HepG2 (cell line): Measurements from ENCODE around the gene RAB36. TPM values are rescaled to one million over a fixed set of nuclear protein-coding genes. Genes with fewer than 3 reads are reported as not detected.

ENCODE experiments used
- AKNA ChIP-seq: sonication (generic); formaldehyde crosslinking; IDR thresholded peaks from 2 replicates; pipeline ENCODE4 v1.4.0; 2020; ENCODE audit warnings: missing genetic modification reagents, borderline replicate concordance
- DBP ChIP-seq: sonication (generic); formaldehyde crosslinking; IDR thresholded peaks from 2 replicates; pipeline ENCODE4 v1.4.0; 2020; ENCODE audit warnings: missing genetic modification reagents; ENCODE audit errors: not compliant biosample characterization
- DR1 ChIP-seq: sonication (generic); formaldehyde crosslinking; IDR thresholded peaks from 2 replicates; pipeline ENCODE4 v1.8.0; 2021; ENCODE audit warnings: mild to moderate bottlenecking, missing genetic modification reagents, inconsistent platforms
- GMEB1 ChIP-seq: sonication (generic); formaldehyde crosslinking; IDR thresholded peaks from 2 replicates; pipeline ENCODE4 v1.5.1; 2020; ENCODE audit warnings: missing genetic modification reagents, mild to moderate bottlenecking, borderline replicate concordance
- LBX2 ChIP-seq: sonication (generic); formaldehyde crosslinking; IDR thresholded peaks from 2 replicates; pipeline ENCODE4 v1.5.0; 2020; ENCODE audit warnings: missing genetic modification reagents, mild to moderate bottlenecking, borderline replicate concordance
- NCOA1 ChIP-seq: sonication (generic); formaldehyde crosslinking; IDR thresholded peaks from 2 replicates; pipeline ENCODE4 v1.9.0; 2021; ENCODE audit warnings: missing genetic modification reagents
- SNAI1 ChIP-seq: sonication (generic); formaldehyde crosslinking; IDR thresholded peaks from 2 replicates; pipeline ENCODE4 v1.5.0; 2020; ENCODE audit warnings: mild to moderate bottlenecking, missing genetic modification reagents, borderline replicate concordance
- ZFP37 ChIP-seq: sonication (generic); formaldehyde crosslinking; IDR thresholded peaks from 2 replicates; pipeline ENCODE4 v1.4.0; 2020; ENCODE audit warnings: missing genetic modification reagents, borderline replicate concordance
- ZMYM4 ChIP-seq: sonication (generic); formaldehyde crosslinking; IDR thresholded peaks from 2 replicates; pipeline ENCODE4 v1.8.1; 2023; ENCODE audit warnings: mild to moderate bottlenecking, missing genetic modification reagents
- ZNF331 ChIP-seq: sonication (generic); formaldehyde crosslinking; IDR thresholded peaks from 2 replicates; pipeline ENCODE4 v1.4.0; 2020; ENCODE audit warnings: missing genetic modification reagents
- polyA plus RNA-seq, 8 experiments: library from polyadenylated mRNA; depleted of rRNA in 3 of 8; stranded (reverse) in 7 of 8; unstranded in 1 of 8; fragments of >200 nt; fragmentation: Illumina TruSeq in 4 of 8; extraction: Trizol in 4 of 8; gene quantifications; 2 replicates each; pipeline versions ENCODE4 v1.2.1 to v1.2.3, GENCODE V29; 2011 to 2016; ENCODE audit warnings: low read depth in 4 of 8, missing spikeins in 1 of 8, mixed read lengths in 1 of 8; ENCODE audit not compliant: insufficient read depth in 1 of 8
- total RNA-seq, 5 experiments: library from RNA; depleted of rRNA; stranded (reverse); fragments of >200 nt; fragmentation: Illumina TruSeq; extraction: Trizol; gene quantifications; 2 replicates each; pipeline ENCODE4 v1.2.3, GENCODE V29; 2016; ENCODE audit warnings: low read depth in 1 of 5
- TF ChIP-seq, protein P1 (sequence below): sonication (generic); formaldehyde crosslinking; IDR thresholded peaks from 2 replicates; pipeline ENCODE4 v1.4.0; 2020; ENCODE audit warnings: mild to moderate bottlenecking, missing genetic modification reagents

RAB36 gene
- total and polyA plus RNA-seq, 2 of the 13 experiments (the other 11 are each of a cell fraction or from before 2014, with no cell fraction given) = 0.24 to 0.86 TPM

- TF ChIP-seq, protein P1, sequence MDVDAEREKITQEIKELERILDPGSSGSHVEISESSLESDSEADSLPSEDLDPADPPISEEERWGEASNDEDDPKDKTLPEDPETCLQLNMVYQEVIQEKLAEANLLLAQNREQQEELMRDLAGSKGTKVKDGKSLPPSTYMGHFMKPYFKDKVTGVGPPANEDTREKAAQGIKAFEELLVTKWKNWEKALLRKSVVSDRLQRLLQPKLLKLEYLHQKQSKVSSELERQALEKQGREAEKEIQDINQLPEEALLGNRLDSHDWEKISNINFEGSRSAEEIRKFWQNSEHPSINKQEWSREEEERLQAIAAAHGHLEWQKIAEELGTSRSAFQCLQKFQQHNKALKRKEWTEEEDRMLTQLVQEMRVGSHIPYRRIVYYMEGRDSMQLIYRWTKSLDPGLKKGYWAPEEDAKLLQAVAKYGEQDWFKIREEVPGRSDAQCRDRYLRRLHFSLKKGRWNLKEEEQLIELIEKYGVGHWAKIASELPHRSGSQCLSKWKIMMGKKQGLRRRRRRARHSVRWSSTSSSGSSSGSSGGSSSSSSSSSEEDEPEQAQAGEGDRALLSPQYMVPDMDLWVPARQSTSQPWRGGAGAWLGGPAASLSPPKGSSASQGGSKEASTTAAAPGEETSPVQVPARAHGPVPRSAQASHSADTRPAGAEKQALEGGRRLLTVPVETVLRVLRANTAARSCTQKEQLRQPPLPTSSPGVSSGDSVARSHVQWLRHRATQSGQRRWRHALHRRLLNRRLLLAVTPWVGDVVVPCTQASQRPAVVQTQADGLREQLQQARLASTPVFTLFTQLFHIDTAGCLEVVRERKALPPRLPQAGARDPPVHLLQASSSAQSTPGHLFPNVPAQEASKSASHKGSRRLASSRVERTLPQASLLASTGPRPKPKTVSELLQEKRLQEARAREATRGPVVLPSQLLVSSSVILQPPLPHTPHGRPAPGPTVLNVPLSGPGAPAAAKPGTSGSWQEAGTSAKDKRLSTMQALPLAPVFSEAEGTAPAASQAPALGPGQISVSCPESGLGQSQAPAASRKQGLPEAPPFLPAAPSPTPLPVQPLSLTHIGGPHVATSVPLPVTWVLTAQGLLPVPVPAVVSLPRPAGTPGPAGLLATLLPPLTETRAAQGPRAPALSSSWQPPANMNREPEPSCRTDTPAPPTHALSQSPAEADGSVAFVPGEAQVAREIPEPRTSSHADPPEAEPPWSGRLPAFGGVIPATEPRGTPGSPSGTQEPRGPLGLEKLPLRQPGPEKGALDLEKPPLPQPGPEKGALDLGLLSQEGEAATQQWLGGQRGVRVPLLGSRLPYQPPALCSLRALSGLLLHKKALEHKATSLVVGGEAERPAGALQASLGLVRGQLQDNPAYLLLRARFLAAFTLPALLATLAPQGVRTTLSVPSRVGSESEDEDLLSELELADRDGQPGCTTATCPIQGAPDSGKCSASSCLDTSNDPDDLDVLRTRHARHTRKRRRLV (CRISPR knock-in tag) = no peak
- TF ChIP-seq ZFP37 (CRISPR knock-in tag) (no peak), LBX2 (CRISPR knock-in tag) (no peak), SNAI1 (no peak), DR1 (CRISPR knock-in tag) (no peak), GMEB1 (CRISPR knock-in tag) (no peak), AKNA (CRISPR knock-in tag) (no peak), ZNF331 (CRISPR knock-in tag) (no peak), DBP (CRISPR knock-in tag) (no peak), NCOA1 (CRISPR knock-in tag) (no peak), ZMYM4 (CRISPR knock-in tag) (no peak; the same call in 1 of the 2 replicates)
Measured at GRCh38 chr22:23157560-23158515, 12.6 kb downstream of the RAB36 start (continued).
